ENCODE measurements around the gene MRPS11.

Gene MRPS11

DNA sequence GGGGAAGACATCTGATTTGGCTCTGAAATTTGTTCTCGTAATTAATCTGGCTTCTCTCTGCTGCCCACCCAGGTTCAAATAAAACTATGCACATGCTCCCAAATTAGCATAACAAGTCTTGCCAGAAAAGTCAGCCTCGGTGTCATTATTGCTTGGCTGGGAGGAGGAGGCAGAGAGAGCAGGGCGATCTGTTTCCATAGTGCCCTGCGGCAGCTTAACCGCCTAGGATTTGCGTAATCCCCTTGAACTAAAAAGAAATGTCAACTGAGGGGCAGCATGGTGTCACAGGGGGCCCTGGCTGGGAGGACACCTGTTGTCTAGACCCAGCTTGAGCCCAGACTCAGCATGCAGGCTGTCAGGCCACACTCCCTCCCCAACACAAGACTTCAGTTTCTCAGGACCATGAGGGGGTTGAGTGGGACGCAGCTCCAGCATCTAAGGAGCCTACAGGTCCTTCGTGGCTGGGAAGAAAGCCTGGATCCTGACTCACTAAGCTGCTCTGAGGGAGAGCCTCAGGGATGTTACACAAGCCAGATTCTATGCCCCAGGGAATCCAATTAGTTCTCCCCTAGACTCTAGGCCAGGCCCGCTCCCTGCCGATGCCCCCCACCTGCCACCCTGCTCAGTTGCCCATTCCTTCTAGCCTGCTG is 17.3 kb downstream of the MRPS11 start:
- no peak for DNase-seq
- H3K9me3 ChIP-seq (replicated peaks; ENCODE audit: insufficient read depth, low read length): no peaks in the 10 kb centered on the region
- no peaks in the 10 kb centered on the region for H3K36me3 ChIP-seq (replicated peaks; ENCODE audit: insufficient read depth, low read length)
- no peaks in the 10 kb centered on the region for H3K27me3 ChIP-seq (replicated peaks; ENCODE audit: insufficient read depth, low read length)
- H3K4me1 ChIP-seq (ENCODE audit: low read length): no peaks in the 10 kb centered on the region
- H3K4me2 ChIP-seq (ENCODE audit: low read depth, low read length): no peak overlapping the region
- TF ChIP-seq, protein P1, sequence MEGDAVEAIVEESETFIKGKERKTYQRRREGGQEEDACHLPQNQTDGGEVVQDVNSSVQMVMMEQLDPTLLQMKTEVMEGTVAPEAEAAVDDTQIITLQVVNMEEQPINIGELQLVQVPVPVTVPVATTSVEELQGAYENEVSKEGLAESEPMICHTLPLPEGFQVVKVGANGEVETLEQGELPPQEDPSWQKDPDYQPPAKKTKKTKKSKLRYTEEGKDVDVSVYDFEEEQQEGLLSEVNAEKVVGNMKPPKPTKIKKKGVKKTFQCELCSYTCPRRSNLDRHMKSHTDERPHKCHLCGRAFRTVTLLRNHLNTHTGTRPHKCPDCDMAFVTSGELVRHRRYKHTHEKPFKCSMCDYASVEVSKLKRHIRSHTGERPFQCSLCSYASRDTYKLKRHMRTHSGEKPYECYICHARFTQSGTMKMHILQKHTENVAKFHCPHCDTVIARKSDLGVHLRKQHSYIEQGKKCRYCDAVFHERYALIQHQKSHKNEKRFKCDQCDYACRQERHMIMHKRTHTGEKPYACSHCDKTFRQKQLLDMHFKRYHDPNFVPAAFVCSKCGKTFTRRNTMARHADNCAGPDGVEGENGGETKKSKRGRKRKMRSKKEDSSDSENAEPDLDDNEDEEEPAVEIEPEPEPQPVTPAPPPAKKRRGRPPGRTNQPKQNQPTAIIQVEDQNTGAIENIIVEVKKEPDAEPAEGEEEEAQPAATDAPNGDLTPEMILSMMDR (IDR thresholded peaks at IDR 0.05; ENCODE audit: low read length): no peak
- TF ChIP-seq EZH2 (optimal IDR thresholded peaks at IDR 0.05; ENCODE audit: low read depth, low read length): no peak
- TF ChIP-seq EZH2phosphoT487 (IDR thresholded peaks at IDR 0.05; ENCODE audit: low read length): no peak
- no peak overlapping the region for H3K9ac ChIP-seq (ENCODE audit: low read length)
- H2AFZ ChIP-seq (ENCODE audit: low read length): no peak overlapping the region
- H3K4me3 ChIP-seq (ENCODE audit: low read length): no peak overlapping the region
- H3K9me2 ChIP-seq (replicated peaks; ENCODE audit: insufficient read depth, low read length): no peaks in the 10 kb centered on the region
- H4K20me1 ChIP-seq (ENCODE audit: insufficient read depth, low read length): no peaks in the 10 kb centered on the region
- H3F3A ChIP-seq (ENCODE audit: insufficient read depth, low read length): no peaks in the 10 kb centered on the region
- no peaks in the 10 kb centered on the region for H3K79me2 ChIP-seq (ENCODE audit: low read length)
- H3K27ac ChIP-seq (ENCODE audit: low read length): no peak overlapping the region

DNA sequence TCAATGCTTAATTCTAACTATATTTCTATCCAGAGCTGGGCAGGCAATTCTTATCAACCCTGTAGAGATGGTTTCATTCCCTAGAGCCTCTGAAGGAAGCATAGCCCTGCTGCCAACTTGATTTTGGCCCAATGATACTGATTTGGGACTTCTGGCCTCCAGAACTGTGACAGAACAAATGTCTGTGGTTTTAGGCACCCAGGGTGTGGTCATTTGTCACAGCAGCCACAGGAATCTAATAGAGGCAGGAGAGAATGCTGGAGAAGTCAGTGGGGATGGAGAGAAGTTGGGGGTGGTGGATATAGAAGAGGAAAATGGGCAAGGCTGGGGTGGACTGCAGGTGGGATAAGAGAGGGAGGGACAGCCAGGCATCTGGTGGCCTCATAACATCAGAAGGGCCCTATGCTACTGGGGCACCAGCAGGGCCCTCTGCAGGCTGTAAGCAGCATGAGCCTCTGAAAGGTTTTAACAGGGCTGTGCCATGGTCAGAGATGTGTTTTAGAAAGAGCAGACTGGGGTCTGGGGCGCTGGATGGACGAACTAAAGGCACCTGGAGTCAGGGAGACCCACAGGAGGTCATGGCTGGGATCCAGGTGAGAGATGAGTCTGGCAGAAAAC is 19.8 kb downstream of the MRPS11 start:
- Histone ChIP-seq H3F3A (ENCODE audit: insufficient read depth, low read length) (no peaks in the 10 kb centered on the region), H3K4me1 (ENCODE audit: low read length) (no peaks in the 10 kb centered on the region), H3K9me2 (replicated peaks; ENCODE audit: insufficient read depth, low read length) (no peaks in the 10 kb centered on the region), H3K4me2 (ENCODE audit: low read depth, low read length) (no peak overlapping the region), H3K27ac (ENCODE audit: low read length) (no peak overlapping the region), H2AFZ (ENCODE audit: low read length) (no peak overlapping the region), H3K4me3 (ENCODE audit: low read length) (no peak overlapping the region), H4K20me1 (ENCODE audit: insufficient read depth, low read length) (no peaks in the 10 kb centered on the region), H3K36me3 (replicated peaks; ENCODE audit: insufficient read depth, low read length) (no peaks in the 10 kb centered on the region), H3K79me2 (ENCODE audit: low read length) (no peaks in the 10 kb centered on the region), H3K9me3 (replicated peaks; ENCODE audit: insufficient read depth, low read length) (no peaks in the 10 kb centered on the region), H3K9ac (ENCODE audit: low read length) (no peak overlapping the region), H3K27me3 (replicated peaks; ENCODE audit: insufficient read depth, low read length) (no peaks in the 10 kb centered on the region)
- TF ChIP-seq EZH2phosphoT487 (IDR thresholded peaks at IDR 0.05; ENCODE audit: low read length) (no peak), EZH2 (optimal IDR thresholded peaks at IDR 0.05; ENCODE audit: low read depth, low read length) (no peak)
- TF ChIP-seq, protein P1 (IDR thresholded peaks at IDR 0.05; ENCODE audit: low read length): no peak
- DNase-seq: no peak

DNA sequence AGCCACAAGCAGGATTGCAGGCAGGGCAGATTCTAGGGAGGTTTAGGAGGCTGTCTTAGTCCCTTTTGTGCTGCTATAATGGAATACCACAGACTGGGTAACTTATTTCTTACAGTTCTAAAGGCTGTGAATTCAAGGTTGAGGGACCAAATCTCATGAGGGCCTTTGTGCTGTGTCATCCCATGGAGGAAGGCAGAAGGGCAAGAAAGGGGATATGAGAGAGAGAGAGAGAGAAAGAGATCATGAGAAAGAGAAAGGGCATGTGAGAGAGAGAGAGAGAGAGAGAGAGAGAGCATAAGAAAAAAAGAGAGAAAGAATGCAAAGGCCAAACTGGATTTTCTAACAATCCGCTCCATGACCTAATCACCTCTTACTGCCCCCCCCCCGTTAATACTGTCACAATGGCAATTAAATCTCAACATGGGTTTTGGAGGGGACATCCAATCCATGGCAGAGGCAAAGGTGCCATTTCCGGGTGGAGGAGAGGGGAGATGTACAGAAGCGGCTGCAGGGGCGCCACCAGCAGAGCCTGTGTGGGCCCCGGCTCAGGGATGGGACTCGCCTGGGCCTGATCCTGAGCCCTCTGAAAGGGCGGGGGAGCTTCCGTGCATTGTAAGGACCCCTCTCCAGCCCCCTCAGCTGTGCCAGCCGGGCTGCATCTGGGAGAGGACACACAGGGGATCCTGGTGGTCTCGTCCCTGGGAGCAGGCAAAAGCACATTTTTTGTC is 20.5 kb downstream of the MRPS11 start:
- no peak overlapping the region for H3K4me2 ChIP-seq (ENCODE audit: low read depth, low read length)
- H3K9me3 ChIP-seq (replicated peaks; ENCODE audit: insufficient read depth, low read length): no peaks in the 10 kb centered on the region
- no peak overlapping the region for H3K9ac ChIP-seq (ENCODE audit: low read length)
- H3K79me2 ChIP-seq (ENCODE audit: low read length): no peaks in the 10 kb centered on the region
- no peak overlapping the region for H3K27ac ChIP-seq (ENCODE audit: low read length)
- no peaks in the 10 kb centered on the region for H3F3A ChIP-seq (ENCODE audit: insufficient read depth, low read length)
- H3K27me3 ChIP-seq (replicated peaks; ENCODE audit: insufficient read depth, low read length): no peaks in the 10 kb centered on the region
- no peak for TF ChIP-seq EZH2 (optimal IDR thresholded peaks at IDR 0.05; ENCODE audit: low read depth, low read length)
- TF ChIP-seq, protein P1 (IDR thresholded peaks at IDR 0.05; ENCODE audit: low read length): no peak
- no peak for TF ChIP-seq EZH2phosphoT487 (IDR thresholded peaks at IDR 0.05; ENCODE audit: low read length)
- DNase-seq: no peak
- no peaks in the 10 kb centered on the region for H3K9me2 ChIP-seq (replicated peaks; ENCODE audit: insufficient read depth, low read length)
- H3K36me3 ChIP-seq (replicated peaks; ENCODE audit: insufficient read depth, low read length): no peaks in the 10 kb centered on the region
- no peak overlapping the region for H2AFZ ChIP-seq (ENCODE audit: low read length)
- no peaks in the 10 kb centered on the region for H3K4me1 ChIP-seq (ENCODE audit: low read length)
- no peak overlapping the region for H3K4me3 ChIP-seq (ENCODE audit: low read length)
- H4K20me1 ChIP-seq (ENCODE audit: insufficient read depth, low read length): no peaks in the 10 kb centered on the region
